ENCODE measurements around the gene TPM1.
A peak's percentile ranks its signal among the peaks of the same experiment; 100 is the strongest.
"Not testable (repeated sequence)": the region's sequence is repeated elsewhere in the genome, so short reads cannot be mapped to it uniquely, and the experiment has no call there.

TPM1 gene

DNA sequence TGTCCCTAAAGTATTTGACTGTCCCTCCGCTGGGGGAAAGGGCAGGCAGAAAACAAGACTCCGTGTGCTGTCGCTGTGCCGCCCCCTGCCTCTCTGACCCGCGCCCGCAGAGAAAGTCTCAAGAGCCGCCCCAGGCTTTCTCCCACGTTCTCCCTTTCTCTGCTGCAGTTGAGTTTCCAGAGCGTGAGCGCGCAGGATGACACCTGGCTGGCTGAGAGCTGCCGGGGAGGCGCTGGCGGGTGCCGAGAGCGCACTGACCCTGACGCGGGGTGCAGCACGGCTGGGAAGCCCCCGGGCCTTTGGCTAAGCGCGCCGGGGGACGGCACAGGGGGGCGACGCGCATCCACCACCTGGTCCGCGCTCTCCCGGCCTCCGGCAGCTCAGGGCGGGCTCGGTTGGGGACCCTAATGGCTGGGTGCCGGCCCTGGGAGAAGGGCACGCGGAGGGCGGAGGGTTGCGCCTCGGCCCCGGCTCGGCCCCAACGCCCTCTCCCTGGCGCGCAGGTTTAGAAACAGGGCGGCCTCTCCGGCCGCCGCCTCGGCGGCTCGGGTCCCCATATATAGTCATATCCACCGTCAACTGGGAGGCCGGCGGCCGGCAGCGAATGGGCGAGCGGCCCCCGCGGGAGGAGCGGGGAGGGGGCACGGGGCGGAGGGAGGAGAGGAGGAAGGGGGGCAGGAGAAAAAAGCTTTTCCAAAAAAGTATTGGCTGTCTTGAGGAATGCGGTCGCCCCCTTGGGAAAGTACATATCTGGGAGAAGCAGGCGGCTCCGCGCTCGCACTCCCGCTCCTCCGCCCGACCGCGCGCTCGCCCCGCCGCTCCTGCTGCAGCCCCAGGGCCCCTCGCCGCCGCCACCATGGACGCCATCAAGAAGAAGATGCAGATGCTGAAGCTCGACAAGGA, at the start of gene TPM1:
TSS of gene TPM1 (plus strand) at position 774 of the 903 bp plus-strand sequence. CDS start at position 857, 83 bp downstream.
- no peak for DNase-seq

DNA sequence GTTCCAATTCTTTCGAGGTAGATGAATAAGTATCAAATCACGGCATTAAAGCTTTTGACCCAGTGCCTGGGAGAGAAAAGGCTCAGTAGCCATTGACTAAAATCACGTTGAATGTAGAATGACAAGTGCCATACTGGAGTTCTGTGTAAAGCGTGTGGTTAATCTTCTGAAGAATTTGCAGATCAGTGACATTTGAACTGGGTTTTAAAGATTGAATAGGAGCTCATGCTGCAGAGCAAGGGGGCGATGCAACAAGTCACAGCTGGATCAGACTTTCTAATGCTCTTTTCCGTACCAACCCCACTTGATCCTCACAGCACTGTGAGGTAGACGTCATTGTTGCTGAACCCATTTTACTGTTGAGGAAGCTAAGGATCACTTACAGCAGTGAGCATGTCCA, 49.5 kb upstream of the TPM1 start:
- DNase-seq: no peak

DNA sequence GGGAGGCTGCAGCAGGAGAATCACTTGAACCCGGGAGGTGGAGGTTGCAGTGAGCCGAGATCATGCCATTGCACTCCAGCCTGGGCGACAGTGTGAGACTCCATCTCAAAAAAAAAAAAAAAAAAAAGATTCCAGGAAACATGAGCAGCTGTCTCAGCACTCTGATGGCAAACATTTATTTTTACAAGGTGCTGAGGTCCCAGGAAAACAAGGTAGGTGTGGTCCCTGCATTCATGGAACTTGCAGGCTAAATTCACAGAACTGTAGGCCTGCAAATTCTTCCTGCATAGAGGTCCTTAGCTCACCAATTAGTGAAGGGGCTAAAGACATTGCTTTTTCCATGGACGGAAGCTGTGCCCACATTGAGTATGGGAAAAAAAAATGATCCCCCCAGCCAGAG, 48.9 kb upstream of the TPM1 start:
- DNase-seq: not testable (repeated sequence)

DNA sequence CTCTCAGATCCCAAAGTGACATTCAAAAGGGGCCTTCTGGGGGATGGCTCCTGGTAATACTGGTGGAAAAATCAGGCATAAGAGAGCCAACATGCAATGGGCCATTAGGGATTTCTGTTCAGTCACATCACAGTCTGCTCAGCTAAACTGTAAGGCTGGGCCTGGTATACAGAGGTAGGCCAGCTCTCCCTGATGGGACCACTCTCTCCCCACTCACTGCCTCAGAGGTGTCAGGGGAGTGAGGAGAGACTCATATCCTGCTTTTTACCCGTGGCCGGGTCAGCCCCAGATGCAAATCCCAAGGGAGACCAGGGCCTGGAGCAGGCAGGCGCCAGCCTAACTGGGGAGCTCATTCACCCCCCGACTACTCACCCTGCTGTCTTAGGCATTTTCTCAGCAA, 48.1 kb upstream of the TPM1 start:
- no peak for DNase-seq

DNA sequence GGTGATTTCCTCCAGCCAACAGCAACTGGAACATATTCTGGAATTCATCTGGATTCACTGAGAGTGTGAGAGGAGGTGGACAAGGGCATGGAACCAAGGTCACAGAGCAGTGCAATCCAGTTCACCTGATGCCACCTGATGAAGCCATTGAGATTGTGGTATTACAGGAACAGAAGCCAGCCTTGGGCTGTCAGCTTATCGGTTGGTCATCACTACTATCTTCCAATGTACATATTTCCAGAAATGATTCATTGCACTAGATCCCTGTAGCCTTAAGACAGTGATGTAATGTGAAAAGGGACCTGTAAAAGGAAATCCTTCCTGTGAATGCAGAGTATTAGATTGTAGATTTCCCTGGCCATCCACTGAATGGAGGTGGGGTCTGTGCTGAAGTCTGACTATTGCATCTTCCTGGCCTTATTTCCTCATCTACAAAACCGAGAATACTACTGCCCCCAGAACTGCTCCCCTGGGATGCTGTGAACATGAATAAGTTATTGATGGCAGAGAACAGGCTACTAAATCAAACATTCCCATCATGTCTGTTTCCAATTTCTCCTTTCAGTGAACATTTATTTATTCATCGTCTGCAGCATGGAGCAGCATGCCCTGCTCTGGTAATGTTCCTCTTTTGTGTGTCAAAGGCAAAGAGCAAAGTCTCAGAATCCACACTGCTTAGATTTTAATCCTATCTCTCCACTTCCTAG, 47.4 kb upstream of the TPM1 start:
- DNase-seq: no peak

DNA sequence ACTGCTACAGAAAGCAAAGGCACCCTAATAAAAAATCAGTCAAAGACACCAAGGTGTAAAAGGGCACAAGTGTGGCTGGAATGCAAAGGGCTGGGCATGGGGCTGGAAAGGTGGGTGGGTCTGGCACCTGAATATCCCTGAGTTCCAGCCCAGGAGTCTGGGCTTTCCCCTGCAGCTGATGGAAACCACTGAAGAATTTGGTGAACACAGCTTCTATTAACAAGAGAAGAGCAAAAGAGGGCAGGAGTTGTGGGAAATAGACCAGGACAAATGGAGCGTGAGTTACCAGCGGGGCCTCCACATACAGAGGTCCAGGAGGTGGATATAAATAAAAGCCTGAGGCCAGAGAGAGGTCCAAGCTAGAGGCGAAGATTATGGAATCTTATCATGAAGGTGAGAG, 45.1 kb upstream of the TPM1 start:
- no peak for DNase-seq

DNA sequence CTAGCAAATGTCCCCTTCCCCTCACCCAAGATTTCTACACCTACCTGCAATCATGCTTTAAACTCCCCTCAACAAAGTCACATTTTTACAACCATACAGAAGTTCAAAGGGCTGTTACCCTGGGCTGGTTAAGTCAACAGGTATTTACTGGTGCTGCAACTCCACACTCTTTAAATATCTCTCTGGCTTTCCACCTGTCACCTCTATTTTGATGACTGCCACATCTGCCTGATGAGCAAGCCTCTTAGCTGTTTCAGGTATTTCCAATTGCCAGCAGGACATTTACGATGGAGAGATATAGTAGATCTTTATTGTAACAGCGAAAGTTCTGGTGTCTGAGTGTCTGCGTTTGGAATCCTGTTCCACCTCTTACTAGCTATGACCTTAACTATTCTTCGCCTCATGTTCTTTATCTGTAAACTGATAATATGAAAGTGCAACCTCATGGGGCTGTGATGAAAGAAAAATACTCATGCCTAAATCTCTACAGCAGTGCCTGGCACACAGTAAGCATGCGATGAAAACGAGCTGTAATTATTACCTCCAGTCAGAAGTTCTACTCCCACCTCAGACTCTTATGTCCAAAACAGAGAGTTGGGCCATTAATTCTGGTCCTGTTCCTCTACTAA, 44.2 kb upstream of the TPM1 start:
- DNase-seq: no peak

DNA sequence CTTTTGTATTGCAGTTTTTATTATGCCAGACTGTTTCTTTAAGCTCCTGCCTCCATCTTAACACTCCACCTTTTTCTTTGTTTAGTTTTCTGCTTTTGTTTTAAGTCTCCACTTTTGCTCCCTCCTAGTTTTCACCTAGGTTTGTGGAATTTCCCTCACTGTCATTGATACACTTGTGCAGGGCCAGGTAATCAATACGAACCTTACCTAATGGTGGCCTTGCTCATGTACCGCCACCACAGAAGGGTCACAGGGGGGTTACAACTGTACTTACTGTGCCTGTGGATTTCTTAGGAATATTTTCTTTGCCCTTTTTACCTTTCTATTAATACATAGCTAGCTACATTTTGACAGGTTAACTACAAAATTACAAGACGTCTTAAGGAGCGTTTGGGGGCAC, 43.4 kb upstream of the TPM1 start:
- DNase-seq: no peak

DNA sequence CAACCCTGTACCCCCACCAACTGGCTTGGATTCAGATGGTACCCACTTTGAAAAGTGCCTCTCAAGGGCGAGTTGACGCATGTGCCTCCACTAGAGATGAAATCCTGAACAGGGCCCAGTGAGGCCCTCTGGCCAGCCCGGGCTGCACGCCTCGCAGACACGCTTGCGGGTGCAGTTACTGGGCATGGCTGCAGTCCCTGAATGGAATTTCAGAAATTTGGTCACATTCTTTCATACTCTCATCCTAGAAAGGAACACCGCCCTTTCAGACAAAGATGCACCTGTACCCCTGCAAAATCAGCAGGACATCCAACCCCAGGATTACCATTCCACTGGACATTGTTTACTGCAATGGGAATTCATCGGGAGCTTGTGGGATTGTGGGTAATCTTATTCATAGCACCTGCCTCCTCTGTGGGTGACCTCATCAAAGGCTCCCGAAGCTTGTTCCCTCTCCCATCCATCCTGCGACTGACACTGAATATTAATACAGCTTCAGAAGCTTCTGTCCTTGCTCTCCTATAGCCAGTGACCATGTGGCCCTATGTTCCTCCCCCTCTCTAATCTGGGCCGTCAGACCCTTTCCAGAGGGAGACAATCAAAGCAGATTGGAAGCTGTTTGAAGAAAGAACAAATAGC, 42.5 kb upstream of the TPM1 start:
- DNase-seq: no peak

DNA sequence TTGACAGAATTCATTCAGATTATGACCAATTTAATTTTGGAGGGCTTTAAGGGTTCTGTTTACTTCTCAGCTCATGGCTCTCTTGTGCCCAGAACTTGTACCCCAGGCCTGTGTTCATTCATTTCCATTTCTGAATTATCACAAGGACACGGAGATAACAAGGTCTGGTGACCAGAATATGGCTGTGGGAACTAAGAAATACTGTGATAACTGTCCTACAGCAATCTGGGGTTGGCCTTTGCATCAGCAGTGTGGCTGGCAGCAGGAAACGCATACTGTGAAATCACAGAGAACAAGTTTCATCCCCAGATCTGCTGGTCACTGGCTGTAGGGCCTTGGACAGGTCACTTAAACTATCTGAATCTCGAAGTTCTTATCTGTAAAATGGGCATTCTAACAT, 41.8 kb upstream of the TPM1 start:
- DNase-seq: no peak

DNA sequence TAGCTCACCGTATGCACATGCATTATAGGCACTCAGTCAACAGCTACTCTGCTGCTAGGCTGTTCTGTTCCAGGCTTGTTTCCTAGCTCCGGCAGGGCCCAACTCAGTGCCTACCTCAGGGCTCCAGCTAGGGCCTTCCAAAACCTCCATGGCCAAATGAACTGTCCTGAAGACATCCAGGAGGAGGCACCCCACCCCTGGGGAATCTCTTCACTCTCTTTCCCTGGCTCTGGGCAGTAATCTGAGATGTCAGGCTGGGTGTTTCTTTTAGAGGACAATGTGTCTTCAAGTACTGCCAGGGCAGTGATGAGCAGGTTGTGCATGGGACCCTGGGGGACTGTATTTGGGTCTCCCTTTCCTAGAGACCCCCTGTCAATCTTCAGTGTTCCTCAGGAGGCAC, 38.3 kb upstream of the TPM1 start:
- no peak for DNase-seq

DNA sequence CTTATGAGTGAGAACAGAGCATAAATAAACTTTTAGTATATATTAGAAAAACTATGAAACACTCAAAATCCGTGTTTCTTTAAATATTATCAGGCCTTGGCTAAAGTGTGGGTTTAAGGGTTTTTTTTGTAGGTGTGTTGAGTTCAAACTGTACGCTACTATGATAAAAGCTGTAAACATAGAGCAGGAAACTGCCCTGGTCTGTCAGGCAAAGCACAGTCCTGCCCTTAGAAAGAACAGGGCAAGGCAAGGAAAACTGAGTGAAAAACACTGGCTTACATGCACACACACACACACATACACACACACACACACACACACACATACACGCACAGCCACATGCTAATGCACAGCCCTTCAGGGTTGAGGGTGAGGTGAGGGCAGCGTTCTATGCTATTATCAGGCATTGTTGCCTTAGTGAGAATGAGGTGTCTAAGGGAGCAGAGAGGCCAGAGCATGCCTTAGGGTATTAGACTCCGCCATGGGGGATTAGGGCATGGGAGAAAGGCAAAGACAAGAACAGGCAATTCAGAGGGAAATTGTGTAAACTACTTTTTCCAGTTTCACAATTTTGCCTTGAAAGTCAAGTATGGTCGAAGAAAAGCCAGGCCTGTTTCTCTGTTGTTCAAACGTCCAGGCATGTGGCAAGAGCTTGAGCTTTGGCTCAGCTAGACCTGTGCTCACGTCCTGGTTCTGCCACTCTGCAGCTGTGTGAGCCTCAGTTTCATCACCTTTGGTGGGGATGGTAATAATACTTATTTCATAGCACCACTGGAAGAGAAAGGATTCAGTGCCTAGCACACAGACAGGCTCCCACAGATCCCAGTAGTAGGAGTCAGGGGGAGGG, 36.3 kb upstream of the TPM1 start:
- DNase-seq: no peak

DNA sequence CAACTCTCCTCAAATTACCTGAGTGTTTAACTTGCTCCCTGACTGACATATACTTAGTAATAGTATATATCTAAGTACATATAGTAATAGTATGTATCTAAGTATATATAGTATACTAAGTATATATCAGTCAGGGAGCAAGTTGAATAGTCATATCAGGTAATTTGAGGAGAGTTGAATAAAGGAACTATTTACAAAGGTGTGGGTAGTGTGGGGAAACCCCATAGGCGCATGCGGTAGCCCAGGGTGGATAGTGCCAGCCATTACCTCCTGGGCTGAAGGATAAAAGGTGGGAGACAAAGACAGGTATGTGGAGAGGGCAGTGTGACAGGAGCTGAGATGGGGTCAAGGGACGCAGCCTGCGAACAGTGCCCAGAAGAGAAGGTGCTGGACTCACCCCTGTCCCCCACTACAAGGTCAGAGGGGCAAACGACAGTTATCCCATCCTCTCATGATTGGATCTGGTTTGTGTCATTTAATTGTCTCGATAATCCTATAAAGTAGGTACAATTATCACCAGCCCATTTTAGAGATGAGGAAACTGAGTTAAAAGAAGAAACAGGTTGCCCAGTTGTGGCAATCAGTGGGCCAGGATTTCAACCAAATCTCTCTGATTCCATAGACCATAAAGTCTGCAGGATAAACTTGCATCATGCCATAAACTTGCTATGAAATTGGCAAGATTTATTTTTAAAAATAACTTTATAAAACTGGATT, 34.1 kb upstream of the TPM1 start:
- no peak for DNase-seq

DNA sequence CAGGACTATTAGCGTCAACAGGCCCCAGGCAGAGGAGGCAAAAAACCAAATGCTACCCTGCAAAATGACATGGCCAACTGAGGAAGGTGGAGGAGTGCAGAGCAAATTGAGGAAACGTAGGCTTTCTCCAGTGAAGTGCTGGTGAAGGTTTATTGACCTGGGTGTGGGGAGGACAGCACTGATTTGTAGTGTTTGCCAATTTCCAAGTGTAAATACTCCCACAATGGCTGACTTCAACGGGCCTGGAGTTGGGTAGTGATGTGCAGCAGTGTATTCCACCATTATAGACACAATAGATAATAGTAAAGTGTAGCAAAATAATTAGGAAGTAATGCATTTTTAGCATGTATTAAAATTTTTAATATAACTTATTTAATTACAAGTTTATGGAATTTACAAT, 32.2 kb upstream of the TPM1 start:
- no peak for DNase-seq

DNA sequence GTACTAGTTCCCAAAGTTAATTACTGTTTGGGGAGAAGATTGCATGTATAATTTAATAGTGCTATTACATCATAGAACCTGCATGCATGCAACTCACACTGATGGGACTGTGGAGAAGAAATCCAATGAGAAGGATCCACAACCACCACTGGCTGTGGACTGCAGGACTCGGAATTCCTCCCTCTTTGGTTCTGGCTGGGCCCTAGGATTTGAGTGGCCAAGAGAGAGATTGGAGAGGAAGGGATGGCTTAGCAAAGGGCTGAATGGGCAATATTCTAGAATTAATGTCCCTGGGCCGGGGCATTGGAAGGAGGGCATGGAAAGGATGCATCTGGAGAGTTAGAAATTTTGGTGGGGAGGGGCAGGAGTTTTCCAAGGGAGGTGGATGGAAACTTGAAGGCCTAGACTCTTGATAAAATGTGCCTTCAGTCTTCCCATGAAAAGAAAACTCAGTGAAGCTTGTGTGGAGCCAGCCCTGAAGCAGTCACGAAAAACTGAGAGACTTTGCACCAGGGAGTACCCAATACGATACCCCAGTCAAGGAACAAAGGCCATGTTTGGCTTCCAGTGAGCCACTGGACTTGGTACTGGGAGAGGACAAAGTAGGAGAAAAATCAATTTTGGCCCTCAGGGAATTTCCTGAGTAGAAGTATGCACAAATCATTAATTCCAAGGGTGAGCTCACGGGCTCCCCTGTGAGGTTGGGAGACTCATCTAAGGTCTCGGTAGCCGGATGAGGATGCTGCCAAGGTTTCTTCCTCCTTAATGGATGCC, 31.4 kb upstream of the TPM1 start:
- no peak for DNase-seq

DNA sequence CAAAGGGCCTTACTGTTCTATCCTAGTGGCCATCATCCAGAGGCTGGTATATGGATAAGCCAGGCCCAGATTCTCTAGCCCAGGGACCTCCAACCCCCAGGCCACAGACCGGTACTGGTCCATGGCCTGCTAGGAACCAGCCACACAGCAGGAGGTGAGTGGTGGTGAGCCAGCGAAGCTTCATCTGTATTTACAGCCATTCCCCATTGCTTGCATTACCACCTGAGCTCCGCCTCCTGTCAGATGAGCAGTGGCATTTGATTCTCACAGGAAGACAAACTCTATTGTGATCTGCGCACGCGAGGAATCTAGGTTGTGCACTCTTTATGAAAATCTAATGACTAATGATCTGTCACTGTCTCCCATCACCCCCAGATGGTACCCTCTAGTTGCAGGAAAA, 30.1 kb upstream of the TPM1 start:
- no peak for DNase-seq

DNA sequence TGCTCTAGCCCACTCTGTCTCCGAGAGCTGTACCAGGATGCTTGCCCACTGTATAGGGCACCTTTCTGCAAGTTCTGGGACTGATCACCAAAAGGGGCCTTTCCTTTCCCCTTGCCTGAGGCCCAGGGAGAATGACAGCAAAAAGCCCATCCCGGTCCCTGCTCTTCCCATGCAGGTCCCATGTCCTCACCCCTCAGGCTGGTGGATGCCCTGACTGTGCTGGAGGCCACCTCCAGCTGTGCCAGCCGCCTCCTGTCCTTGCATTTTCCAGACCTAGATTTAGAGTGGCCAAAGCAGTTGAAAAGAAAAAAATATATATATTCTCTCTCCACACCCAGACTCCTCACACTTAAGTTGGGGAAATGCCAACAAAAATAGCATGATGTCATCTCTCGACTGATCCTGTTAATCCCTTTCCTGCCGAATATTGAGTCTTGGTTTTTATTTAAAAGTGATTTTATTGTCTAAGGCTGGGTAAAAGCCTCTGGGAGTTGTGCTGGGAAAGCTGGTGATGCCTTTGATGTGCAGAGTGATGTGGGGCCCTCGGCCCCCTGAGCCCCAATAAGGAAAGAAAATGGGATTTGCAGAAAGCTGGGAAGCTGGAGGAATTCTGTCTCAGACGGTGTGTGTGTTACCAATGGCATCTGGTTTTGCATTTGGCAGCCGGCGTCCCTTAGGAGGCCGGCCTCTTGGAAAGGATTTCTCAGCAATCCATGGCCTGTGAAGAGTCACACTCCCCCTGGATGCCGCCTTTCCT, 29.3 kb upstream of the TPM1 start:
- DNase-seq: no peak

DNA sequence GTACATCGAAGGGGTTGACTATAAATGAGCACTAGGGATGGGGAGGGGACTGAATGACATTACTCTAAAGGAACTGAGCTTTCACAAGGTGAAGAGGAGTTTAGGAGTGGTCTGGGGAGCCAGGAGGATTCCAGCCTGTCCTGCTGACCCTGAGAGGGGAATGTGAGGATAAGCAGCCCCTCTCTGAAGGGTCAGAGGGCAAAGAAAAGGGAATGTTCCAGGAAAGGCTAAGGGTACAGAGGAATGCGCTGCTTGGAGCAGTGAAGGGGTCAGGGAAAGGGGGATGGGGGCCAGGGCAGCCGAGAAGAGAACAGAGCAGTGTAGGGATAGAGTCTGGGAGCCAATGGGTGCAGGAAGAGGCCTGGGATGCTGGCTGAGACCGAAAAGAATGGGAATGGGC, 28.0 kb upstream of the TPM1 start:
- no peak for DNase-seq

DNA sequence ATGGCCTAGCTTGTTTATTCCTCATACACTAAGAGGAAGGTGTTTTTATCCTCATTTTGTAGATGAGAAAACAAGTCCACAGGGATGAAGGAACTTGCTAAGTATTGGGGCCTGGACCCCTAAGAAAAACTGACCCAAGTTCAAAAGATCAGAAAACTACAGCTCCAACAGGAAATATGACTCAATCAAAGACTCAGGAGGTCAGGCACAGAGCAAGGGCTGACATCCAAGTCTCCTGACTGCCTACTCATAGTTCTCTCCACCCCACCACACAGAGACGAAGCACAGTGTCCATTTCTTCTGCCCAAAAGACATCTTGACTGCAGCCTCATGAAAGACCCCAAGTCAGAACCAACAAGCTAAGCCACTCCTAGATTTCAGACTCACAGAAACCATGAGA, 26.9 kb upstream of the TPM1 start:
- peak; percentile 26 for DNase-seq

DNA sequence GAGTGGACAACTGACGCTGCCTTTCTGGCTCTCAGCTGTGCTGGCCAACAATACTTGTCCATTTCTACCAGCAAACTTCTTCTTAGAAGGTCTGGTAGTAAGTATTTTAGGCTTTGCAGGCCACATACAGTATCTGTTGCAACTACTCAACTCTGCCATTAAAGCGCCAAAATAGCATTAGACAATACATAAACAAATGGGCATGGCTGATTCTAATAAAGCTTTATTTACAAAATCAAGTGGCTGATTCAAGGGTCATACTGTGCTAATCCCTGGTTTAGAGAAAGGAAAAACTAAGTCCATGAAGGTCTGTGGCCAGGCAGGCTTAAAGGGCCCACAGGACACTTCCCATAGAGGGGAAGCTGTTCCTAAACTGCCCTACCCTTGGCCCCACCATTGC, 26.3 kb upstream of the TPM1 start:
- DNase-seq: no peak
